ENCODE measurements around the gene SPEG. TPM values are rescaled to one million over a fixed set of nuclear protein-coding genes. Genes with fewer than 3 reads are reported as not detected.

The SPEG gene
- total RNA-seq, 1 donor, result 48.8 TPM

GRCh38 chr2:219511547-219512325, 77.1 kb downstream of the SPEG start:
- DNase-seq (ENCODE audit: low read depth), result no peak
- H3K4me3 ChIP-seq (ENCODE audit: low read depth, low read length), result no peak overlapping the region
- TF ChIP-seq CTCF (IDR thresholded peaks at IDR 0.05; ENCODE audit: insufficient read depth, low read depth, low read length), result no peak

GRCh38 chr2:219512524-219513216, 78.0 kb downstream of the SPEG start:
- no peak for TF ChIP-seq CTCF (IDR thresholded peaks at IDR 0.05; ENCODE audit: insufficient read depth, low read depth, low read length)
- DNase-seq (ENCODE audit: low read depth), result no peak
- H3K4me3 ChIP-seq (ENCODE audit: low read depth, low read length), result no peak overlapping the region

GRCh38 chr2:219513787-219514186, 79.1 kb downstream of the SPEG start:
- TF ChIP-seq CTCF (IDR thresholded peaks at IDR 0.05; ENCODE audit: insufficient read depth, low read depth, low read length), result no peak
- no peak for DNase-seq (ENCODE audit: low read depth)
- no peak overlapping the region for H3K4me3 ChIP-seq (ENCODE audit: low read depth, low read length)

- no peak for TF ChIP-seq CTCF (IDR thresholded peaks at IDR 0.05; ENCODE audit: insufficient read depth, low read depth, low read length)
- no peak within 1 kb of the TSS for H3K4me3 ChIP-seq (ENCODE audit: low read depth, low read length)
- DNase-seq (ENCODE audit: low read depth), result peak; percentile 12
These were observed 79.6 kb downstream of the SPEG start, which contains the start of gene ASIC4 for GRCh38 chr2:219514196-219514761. Gene ASIC4, plus strand, starts transcription at chr2:219514482. Its CDS starts 243 bp downstream, at chr2:219514725.

DNA sequence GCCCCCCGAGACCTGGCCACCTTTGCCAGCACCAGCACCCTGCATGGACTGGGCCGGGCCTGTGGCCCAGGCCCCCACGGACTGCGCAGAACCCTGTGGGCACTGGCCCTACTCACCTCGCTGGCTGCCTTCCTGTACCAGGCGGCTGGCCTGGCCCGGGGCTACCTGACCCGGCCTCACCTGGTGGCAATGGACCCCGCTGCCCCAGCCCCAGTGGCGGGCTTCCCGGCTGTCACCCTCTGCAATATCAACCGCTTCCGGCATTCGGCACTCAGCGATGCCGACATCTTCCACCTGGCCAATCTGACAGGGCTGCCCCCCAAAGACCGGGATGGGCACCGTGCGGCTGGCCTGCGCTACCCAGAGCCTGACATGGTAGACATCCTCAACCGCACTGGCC, 80.2 kb downstream of the SPEG start:
- H3K4me3 ChIP-seq (ENCODE audit: low read depth, low read length), result no peak overlapping the region
- no peak for DNase-seq (ENCODE audit: low read depth)
- TF ChIP-seq CTCF (IDR thresholded peaks at IDR 0.05; ENCODE audit: insufficient read depth, low read depth, low read length), result no peak

- no peak overlapping the region for H3K4me3 ChIP-seq (ENCODE audit: low read depth, low read length)
- no peak for DNase-seq (ENCODE audit: low read depth)
- no peak for TF ChIP-seq CTCF (IDR thresholded peaks at IDR 0.05; ENCODE audit: insufficient read depth, low read depth, low read length)
These were observed 81.4 kb downstream of the SPEG start for GRCh38 chr2:219515874-219516629.
